Measurements from ENCODE around the gene TSN. TPM values are rescaled to one million over a fixed set of nuclear protein-coding genes. Genes with fewer than 3 reads are reported as not detected.

The TSN gene
- total and polyA plus RNA-seq, 9 of the 15 experiments (the other 6 are each of a cell fraction or from before 2014, with no cell fraction given): 63.2 to 152 (median 95.2) TPM

DNA sequence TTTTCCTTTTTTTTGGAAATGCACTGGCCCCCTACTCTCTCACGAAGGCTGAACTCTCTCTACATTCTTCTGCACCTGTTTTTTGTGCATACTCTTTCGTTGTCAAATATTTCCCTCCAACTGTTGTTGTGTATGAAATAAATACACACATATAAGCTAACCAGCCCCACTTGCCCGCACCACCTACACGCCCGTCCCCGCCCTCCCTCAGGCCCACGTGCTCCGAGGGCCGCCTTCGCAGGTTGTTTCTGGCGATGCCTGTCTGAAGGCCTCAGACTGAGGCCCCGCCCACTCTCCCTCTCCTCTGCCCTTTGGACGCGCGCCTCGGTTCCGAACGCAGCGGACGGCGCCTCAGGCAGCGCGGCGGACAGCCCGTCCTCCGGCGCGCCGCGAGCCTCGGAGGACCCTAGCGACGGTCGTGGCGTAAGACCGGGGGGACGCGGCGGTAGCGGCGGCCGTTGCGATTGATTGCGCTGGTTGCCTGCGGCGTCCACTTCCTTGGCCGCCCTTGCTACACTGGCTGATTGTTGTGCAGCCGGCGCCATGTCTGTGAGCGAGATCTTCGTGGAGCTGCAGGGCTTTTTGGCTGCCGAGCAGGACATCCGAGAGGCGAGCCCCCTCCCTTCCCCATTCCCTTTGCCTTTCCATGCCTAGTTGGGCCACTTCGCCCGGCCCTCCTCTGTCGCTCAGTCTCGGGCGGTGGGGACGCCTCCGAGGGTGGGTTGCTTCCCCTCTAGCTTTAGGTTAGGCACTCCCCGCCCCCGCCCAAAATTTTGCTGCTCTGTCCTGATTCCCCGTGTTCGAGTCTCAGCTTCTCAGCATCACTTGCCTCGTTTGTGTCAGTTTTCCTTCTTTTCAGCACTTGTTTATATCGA is at the start of gene TSN (continued):
- TF ChIP-seq ZNF77 (CRISPR knock-in tag; IDR thresholded peaks at IDR 0.05) (no peak), HDAC8 (tag; IDR thresholded peaks at IDR 0.05) (no peak), NR2F6 (CRISPR knock-in tag; IDR thresholded peaks at IDR 0.05) (no peak), KDM5B (IDR thresholded peaks at IDR 0.05; ENCODE audit: insufficient replicate concordance, low read depth, low read length) (peak; percentile 75), NCOR1 (IDR thresholded peaks at IDR 0.05) (no peak), ZNF324 (CRISPR knock-in tag; IDR thresholded peaks at IDR 0.05) (no peak), MECOM (CRISPR knock-in tag; IDR thresholded peaks at IDR 0.05) (no peak), POLR2AphosphoS5 (IDR thresholded peaks at IDR 0.05; ENCODE audit: control insufficient read depth, insufficient read depth, low read depth, low read length) (peak; percentile 51; the same call in 1 of the 2 replicates), ETV5 (CRISPR knock-in tag; IDR thresholded peaks at IDR 0.05; ENCODE audit: low read depth) (no peak), BCL6 (CRISPR knock-in tag; IDR thresholded peaks at IDR 0.05) (no peak), SIRT6 (IDR thresholded peaks at IDR 0.05; ENCODE audit: low read depth, low read length) (no peak), NFRKB (IDR thresholded peaks at IDR 0.05; ENCODE audit: low read depth) (no peak), CBX3 (IDR thresholded peaks at IDR 0.05; ENCODE audit: borderline replicate concordance in 1 of 2, low read length in 2 of 2) (peak in 1 of 2 experiments; percentile 78; a peak in 2 of 3 replicates), POLR2A (conservative IDR thresholded peaks at IDR 0.05) (peak; percentile 85), NEUROD1 (IDR thresholded peaks at IDR 0.05; ENCODE audit: borderline replicate concordance, low read depth, low read length, partially characterized antibody) (peak; percentile 99), NFE2L1 (tag; IDR thresholded peaks at IDR 0.05; ENCODE audit: borderline replicate concordance, low read depth) (no peak), ZNF778 (CRISPR knock-in tag; IDR thresholded peaks at IDR 0.05) (no peak)
- TF ChIP-seq, protein P1, sequence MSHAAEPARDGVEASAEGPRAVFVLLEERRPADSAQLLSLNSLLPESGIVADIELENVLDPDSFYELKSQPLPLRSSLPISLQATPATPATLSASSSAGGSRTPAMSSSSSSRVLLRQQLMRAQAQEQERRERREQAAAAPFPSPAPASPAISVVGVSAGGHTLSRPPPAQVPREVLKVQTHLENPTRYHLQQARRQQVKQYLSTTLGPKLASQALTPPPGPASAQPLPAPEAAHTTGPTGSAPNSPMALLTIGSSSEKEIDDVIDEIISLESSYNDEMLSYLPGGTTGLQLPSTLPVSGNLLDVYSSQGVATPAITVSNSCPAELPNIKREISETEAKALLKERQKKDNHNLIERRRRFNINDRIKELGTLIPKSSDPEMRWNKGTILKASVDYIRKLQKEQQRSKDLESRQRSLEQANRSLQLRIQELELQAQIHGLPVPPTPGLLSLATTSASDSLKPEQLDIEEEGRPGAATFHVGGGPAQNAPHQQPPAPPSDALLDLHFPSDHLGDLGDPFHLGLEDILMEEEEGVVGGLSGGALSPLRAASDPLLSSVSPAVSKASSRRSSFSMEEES (CRISPR knock-in tag; IDR thresholded peaks at IDR 0.05): no peak
- TF ChIP-seq, protein P2, sequence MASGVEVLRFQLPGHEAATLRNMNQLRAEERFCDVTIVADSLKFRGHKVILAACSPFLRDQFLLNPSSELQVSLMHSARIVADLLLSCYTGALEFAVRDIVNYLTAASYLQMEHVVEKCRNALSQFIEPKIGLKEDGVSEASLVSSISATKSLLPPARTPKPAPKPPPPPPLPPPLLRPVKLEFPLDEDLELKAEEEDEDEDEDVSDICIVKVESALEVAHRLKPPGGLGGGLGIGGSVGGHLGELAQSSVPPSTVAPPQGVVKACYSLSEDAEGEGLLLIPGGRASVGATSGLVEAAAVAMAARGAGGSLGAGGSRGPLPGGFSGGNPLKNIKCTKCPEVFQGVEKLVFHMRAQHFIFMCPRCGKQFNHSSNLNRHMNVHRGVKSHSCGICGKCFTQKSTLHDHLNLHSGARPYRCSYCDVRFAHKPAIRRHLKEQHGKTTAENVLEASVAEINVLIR (CRISPR knock-in tag; IDR thresholded peaks at IDR 0.05): peak; percentile 57; the same call in 1 of the 2 replicates
- TF ChIP-seq, protein P3, sequence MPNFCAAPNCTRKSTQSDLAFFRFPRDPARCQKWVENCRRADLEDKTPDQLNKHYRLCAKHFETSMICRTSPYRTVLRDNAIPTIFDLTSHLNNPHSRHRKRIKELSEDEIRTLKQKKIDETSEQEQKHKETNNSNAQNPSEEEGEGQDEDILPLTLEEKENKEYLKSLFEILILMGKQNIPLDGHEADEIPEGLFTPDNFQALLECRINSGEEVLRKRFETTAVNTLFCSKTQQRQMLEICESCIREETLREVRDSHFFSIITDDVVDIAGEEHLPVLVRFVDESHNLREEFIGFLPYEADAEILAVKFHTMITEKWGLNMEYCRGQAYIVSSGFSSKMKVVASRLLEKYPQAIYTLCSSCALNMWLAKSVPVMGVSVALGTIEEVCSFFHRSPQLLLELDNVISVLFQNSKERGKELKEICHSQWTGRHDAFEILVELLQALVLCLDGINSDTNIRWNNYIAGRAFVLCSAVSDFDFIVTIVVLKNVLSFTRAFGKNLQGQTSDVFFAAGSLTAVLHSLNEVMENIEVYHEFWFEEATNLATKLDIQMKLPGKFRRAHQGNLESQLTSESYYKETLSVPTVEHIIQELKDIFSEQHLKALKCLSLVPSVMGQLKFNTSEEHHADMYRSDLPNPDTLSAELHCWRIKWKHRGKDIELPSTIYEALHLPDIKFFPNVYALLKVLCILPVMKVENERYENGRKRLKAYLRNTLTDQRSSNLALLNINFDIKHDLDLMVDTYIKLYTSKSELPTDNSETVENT (CRISPR knock-in tag; IDR thresholded peaks at IDR 0.05): peak; percentile 61
- TF ChIP-seq, protein P4, sequence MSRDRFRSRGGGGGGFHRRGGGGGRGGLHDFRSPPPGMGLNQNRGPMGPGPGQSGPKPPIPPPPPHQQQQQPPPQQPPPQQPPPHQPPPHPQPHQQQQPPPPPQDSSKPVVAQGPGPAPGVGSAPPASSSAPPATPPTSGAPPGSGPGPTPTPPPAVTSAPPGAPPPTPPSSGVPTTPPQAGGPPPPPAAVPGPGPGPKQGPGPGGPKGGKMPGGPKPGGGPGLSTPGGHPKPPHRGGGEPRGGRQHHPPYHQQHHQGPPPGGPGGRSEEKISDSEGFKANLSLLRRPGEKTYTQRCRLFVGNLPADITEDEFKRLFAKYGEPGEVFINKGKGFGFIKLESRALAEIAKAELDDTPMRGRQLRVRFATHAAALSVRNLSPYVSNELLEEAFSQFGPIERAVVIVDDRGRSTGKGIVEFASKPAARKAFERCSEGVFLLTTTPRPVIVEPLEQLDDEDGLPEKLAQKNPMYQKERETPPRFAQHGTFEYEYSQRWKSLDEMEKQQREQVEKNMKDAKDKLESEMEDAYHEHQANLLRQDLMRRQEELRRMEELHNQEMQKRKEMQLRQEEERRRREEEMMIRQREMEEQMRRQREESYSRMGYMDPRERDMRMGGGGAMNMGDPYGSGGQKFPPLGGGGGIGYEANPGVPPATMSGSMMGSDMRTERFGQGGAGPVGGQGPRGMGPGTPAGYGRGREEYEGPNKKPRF (IDR thresholded peaks at IDR 0.05; ENCODE audit: low read depth, low read length): no peak
